GM12865 (cell line): ENCODE measurements around the gene SLC27A6.
A peak's percentile ranks its signal among the peaks of the same experiment; 100 is the strongest.

ENCODE experiments used
- DNase-seq: peaks from one replicate; pipeline ENCODE4 v3.0.0; 2010; ENCODE audit warnings: low read depth
- H3K4me3 ChIP-seq: 2 replicates; pipeline ENCODE4 v1.5.1; 2011; ENCODE audit warnings: mild to moderate bottlenecking, low read depth, low read length, control low read depth
- CTCF ChIP-seq: IDR thresholded peaks from 2 replicates; pipeline ENCODE4 v1.5.1; 2011; ENCODE audit warnings: low read length, control low read depth, low read depth, inconsistent platforms; ENCODE audit not compliant: insufficient read depth; ENCODE audit errors: missing control alignments

SLC27A6 gene

GRCh38 chr5:128973244-128973643, 8.0 kb downstream of the SLC27A6 start:
- peak; percentile 11 for DNase-seq
- no peak for TF ChIP-seq CTCF
- no peak overlapping the region for H3K4me3 ChIP-seq

GRCh38 chr5:128974567-128974966, 9.3 kb downstream of the SLC27A6 start:
- DNase-seq, result no peak
- TF ChIP-seq CTCF, result no peak
- H3K4me3 ChIP-seq, result no peak overlapping the region

- no peak for TF ChIP-seq CTCF
- no peak for DNase-seq
- no peak overlapping the region for H3K4me3 ChIP-seq
Observed at GRCh38 chr5:128979761-128980160, 14.5 kb downstream of the SLC27A6 start.

GRCh38 chr5:128980917-128981316, 15.6 kb downstream of the SLC27A6 start:
- no peak for DNase-seq
- H3K4me3 ChIP-seq, result no peak overlapping the region
- TF ChIP-seq CTCF, result no peak

- DNase-seq, result no peak
- no peak overlapping the region for H3K4me3 ChIP-seq
- no peak for TF ChIP-seq CTCF
Observed at GRCh38 chr5:128984480-128984879, 19.2 kb downstream of the SLC27A6 start.

- no peak overlapping the region for H3K4me3 ChIP-seq
- no peak for TF ChIP-seq CTCF
- DNase-seq, result no peak
Observed at GRCh38 chr5:128988476-128988875, 23.2 kb downstream of the SLC27A6 start.

GRCh38 chr5:129001841-129002526, 36.7 kb downstream of the SLC27A6 start:
- no peak overlapping the region for H3K4me3 ChIP-seq
- no peak for TF ChIP-seq CTCF
- no peak for DNase-seq
